Neural progenitor cell (in vitro differentiated cells): ENCODE results near the gene CD55. TPM values are rescaled to one million over a fixed set of nuclear protein-coding genes. Genes with fewer than 3 reads are reported as not detected.

ENCODE experiments used
- DNase-seq: peaks from one replicate; pipeline ENCODE4 v3.0.0-alpha.2; 2016; ENCODE audit warnings: low spot score
- H2AFZ ChIP-seq: fragments of 200-600 bp; sonication (generic); replicated peaks from 2 replicates; pipeline ENCODE4 v1.6.1; 2016; ENCODE audit warnings: antibody characterized with exemption
- H3F3A ChIP-seq: fragments of 200-600 bp; sonication (generic); 2 replicates; pipeline ENCODE4 v1.6.1; 2016; ENCODE audit warnings: antibody characterized with exemption, low read depth
- H3K27ac ChIP-seq: fragments of 200-600 bp; sonication (generic); 2 replicates; pipeline ENCODE4 v1.5.1; 2016; ENCODE audit warnings: mild to moderate bottlenecking
- H3K27me3 ChIP-seq: fragments of 200-600 bp; sonication (generic); 2 replicates; pipeline ENCODE4 v1.6.1; 2016; ENCODE audit warnings: mild to moderate bottlenecking, moderate library complexity
- H3K36me3 ChIP-seq: fragments of 200-600 bp; sonication (generic); 2 replicates; pipeline ENCODE4 v1.5.1; 2016
- H3K4me1 ChIP-seq: fragments of 200-600 bp; sonication (generic); 2 replicates; pipeline ENCODE4 v1.6.1; 2016; ENCODE audit warnings: mixed run types
- H3K4me2 ChIP-seq: fragments of 200-600 bp; sonication (generic); 2 replicates; pipeline ENCODE4 v1.6.1; 2016
- H3K4me3 ChIP-seq: fragments of 200-600 bp; sonication (generic); 2 replicates; pipeline ENCODE4 v1.5.1; 2016
- H3K79me2 ChIP-seq: fragments of 200-600 bp; sonication (generic); 2 replicates; pipeline ENCODE4 v1.6.1; 2016; ENCODE audit warnings: low read depth
- H3K9ac ChIP-seq: fragments of 200-600 bp; sonication (generic); 2 replicates; pipeline ENCODE4 v1.6.1; 2016
- H3K9me3 ChIP-seq: fragments of 200-600 bp; sonication (generic); 2 replicates; pipeline ENCODE4 v1.5.1; 2016; ENCODE audit warnings: low read depth
- H4K20me1 ChIP-seq: fragments of 200-600 bp; sonication (generic); 2 replicates; pipeline ENCODE4 v1.6.1; 2016; ENCODE audit warnings: low read depth
- H3K27ac Mint-ChIP-seq: 3 replicates; pipeline ENCODE4 v1.8.0; 2021; ENCODE audit warnings: mixed read lengths
- H3K27me3 Mint-ChIP-seq: 2 replicates; pipeline ENCODE4 v1.8.0; 2022; ENCODE audit warnings: low read depth, mild to moderate bottlenecking, inconsistent platforms, moderate library complexity, mixed read lengths; ENCODE audit not compliant: insufficient read depth
- H3K36me3 Mint-ChIP-seq: 3 replicates; pipeline ENCODE4 v1.8.0; 2021; ENCODE audit warnings: mixed read lengths
- H3K4me1 Mint-ChIP-seq: 3 replicates; pipeline ENCODE4 v1.8.0; 2021; ENCODE audit warnings: mixed read lengths
- H3K4me3 Mint-ChIP-seq: 3 replicates; pipeline ENCODE4 v1.8.0; 2021; ENCODE audit warnings: mild to moderate bottlenecking, moderate library complexity, mixed read lengths
- H3K9me3 Mint-ChIP-seq: 3 replicates; pipeline ENCODE4 v1.8.0; 2020; ENCODE audit warnings: mixed read lengths
- EZH2 ChIP-seq: fragments of 200-600 bp; sonication (generic); IDR thresholded peaks from 2 replicates; pipeline ENCODE4 v1.6.1; 2017; ENCODE audit warnings: antibody characterized with exemption, mild to moderate bottlenecking, moderate library complexity
- EZH2phosphoT487 ChIP-seq: fragments of 200-600 bp; sonication (generic); IDR thresholded peaks from 2 replicates; pipeline ENCODE4 v1.6.1; 2017; ENCODE audit warnings: antibody characterized with exemption
- total RNA-seq: library from RNA; depleted of rRNA; stranded (reverse); fragments of >200 nt; gene quantifications from 2 replicates; pipeline ENCODE4 v1.2.3, GENCODE V29; 2015; ENCODE audit warnings: low replicate concordance
- TF ChIP-seq, protein P1 (sequence below): fragments of 200-600 bp; sonication (generic); IDR thresholded peaks from 2 replicates; pipeline ENCODE4 v1.5.1; 2017; ENCODE audit warnings: antibody characterized with exemption, mild to moderate bottlenecking

The CD55 gene
- total RNA-seq, 1 donor from 2014 or later: 11.5 TPM

DNA sequence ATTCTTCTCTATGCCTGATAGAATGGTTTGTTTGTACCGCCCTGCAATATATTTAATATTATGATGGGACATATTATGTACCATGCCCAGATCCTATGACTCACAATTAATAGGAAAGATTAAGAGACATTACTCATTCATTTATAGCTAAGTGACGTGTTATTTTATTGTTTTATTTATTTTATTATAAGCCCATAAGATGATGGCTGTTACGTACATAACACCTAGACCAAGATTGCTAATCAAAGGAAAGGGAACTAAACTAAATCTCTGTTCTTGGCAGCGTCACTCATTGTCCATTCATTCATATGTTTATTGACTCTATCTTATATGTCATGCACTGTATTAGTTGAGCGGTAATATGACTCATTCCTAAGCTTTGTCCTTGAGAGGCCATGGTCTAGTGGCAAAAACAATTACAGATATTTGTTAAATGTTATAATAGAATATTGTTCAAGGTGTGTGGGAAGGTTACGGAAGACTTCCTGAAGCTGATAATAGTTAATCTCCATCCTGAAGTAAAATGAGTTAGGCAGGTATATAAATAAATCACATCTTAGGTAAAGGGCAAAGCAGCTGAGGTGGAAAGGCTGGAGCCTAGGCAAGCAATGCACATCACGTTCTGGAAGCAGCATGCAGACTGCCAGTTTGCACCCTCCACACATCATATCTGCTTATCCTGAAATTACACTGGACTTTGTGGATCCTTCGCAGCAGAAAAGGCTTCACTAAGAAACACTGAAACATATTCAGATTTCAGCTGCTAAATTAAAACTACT, 16.6 kb upstream of the CD55 start:
- Mint-ChIP-seq H3K36me3 (no peaks in the 10 kb centered on the region), H3K9me3 (no peaks in the 10 kb centered on the region), H3K4me1 (no peaks in the 10 kb centered on the region), H3K4me3 (no peak overlapping the region), H3K27ac (no peak overlapping the region), H3K27me3 (no peaks in the 10 kb centered on the region)
- no peak overlapping the region for H2AFZ ChIP-seq
- DNase-seq: no peak
- H3K36me3 ChIP-seq: no peaks in the 10 kb centered on the region
- H3K27ac ChIP-seq: no peak overlapping the region
- no peaks in the 10 kb centered on the region for H4K20me1 ChIP-seq
- no peaks in the 10 kb centered on the region for H3K27me3 ChIP-seq
- no peak overlapping the region for H3K9ac ChIP-seq
- H3K4me3 ChIP-seq: no peak overlapping the region
- H3K4me2 ChIP-seq: no peak overlapping the region
- H3K4me1 ChIP-seq: peaks cover 6% of the 10 kb centered on the region
- H3F3A ChIP-seq: no peaks in the 10 kb centered on the region
- no peaks in the 10 kb centered on the region for H3K9me3 ChIP-seq
- no peak for TF ChIP-seq EZH2
- TF ChIP-seq, protein P1, sequence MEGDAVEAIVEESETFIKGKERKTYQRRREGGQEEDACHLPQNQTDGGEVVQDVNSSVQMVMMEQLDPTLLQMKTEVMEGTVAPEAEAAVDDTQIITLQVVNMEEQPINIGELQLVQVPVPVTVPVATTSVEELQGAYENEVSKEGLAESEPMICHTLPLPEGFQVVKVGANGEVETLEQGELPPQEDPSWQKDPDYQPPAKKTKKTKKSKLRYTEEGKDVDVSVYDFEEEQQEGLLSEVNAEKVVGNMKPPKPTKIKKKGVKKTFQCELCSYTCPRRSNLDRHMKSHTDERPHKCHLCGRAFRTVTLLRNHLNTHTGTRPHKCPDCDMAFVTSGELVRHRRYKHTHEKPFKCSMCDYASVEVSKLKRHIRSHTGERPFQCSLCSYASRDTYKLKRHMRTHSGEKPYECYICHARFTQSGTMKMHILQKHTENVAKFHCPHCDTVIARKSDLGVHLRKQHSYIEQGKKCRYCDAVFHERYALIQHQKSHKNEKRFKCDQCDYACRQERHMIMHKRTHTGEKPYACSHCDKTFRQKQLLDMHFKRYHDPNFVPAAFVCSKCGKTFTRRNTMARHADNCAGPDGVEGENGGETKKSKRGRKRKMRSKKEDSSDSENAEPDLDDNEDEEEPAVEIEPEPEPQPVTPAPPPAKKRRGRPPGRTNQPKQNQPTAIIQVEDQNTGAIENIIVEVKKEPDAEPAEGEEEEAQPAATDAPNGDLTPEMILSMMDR: no peak
- TF ChIP-seq EZH2phosphoT487: no peak
- H3K79me2 ChIP-seq: no peaks in the 10 kb centered on the region

DNA sequence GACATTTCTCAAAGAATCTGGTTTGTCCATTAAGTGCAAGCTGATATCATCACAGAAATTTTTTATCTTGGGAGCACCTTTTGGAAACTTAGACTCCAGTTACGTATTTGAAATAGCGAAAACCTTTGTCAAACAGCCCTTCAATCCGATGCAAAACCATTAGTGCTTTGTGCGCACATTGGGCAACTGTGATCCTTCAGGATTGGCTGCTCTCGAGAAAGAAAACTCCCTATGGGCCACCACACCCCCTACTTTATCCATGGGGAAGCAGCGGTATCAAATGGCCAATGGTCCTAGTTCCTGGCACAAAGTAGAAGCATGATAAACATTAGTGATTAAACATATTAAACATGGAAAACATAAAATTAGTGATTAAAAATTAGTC, 16.0 kb upstream of the CD55 start:
- H2AFZ ChIP-seq: no peak overlapping the region
- peaks cover 6% of the 10 kb centered on the region for H3K4me1 ChIP-seq
- TF ChIP-seq EZH2: no peak
- TF ChIP-seq EZH2phosphoT487: no peak
- TF ChIP-seq, protein P1: no peak

DNA sequence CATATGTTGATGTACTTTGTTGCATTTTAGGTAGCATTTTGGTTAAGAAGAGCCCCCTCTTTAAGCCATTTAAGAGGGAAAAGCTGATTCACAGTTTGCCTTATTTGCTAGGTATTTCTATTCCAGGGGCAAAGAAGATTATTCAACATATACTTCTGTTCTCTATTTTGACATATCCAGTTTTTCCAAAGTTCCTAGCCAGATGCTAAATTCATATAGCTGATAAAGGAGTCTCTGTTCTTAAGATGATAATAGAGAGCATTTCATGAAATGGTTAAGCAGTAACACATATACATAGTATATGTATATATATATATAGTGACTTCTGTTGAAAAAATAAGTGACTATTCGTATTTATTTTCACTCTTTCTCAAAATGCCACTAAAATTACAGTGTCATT, 15.5 kb upstream of the CD55 start:
- no peaks in the 10 kb centered on the region for H3K9me3 Mint-ChIP-seq
- no peak overlapping the region for H3K27ac ChIP-seq
- H3K27me3 ChIP-seq: no peaks in the 10 kb centered on the region
- no peak overlapping the region for H3K4me3 ChIP-seq
- H3K27me3 Mint-ChIP-seq: no peaks in the 10 kb centered on the region
- H3K36me3 ChIP-seq: no peaks in the 10 kb centered on the region
- no peak for DNase-seq
- H3K4me1 Mint-ChIP-seq: no peaks in the 10 kb centered on the region
- no peaks in the 10 kb centered on the region for H3K36me3 Mint-ChIP-seq
- H3K4me2 ChIP-seq: no peak overlapping the region
- no peak overlapping the region for H2AFZ ChIP-seq
- no peak overlapping the region for H3K27ac Mint-ChIP-seq
- H3K79me2 ChIP-seq: no peaks in the 10 kb centered on the region
- H3K9ac ChIP-seq: no peak overlapping the region
- H3K9me3 ChIP-seq: no peaks in the 10 kb centered on the region
- H3F3A ChIP-seq: no peaks in the 10 kb centered on the region
- no peaks in the 10 kb centered on the region for H4K20me1 ChIP-seq
- no peak overlapping the region for H3K4me3 Mint-ChIP-seq
- H3K4me1 ChIP-seq: peaks cover 6% of the 10 kb centered on the region
- TF ChIP-seq EZH2phosphoT487 (no peak), EZH2 (no peak)
- TF ChIP-seq, protein P1: no peak

More for the DNA sequence above, 16.0 kb upstream of the CD55 start:
- no peak overlapping the region for H3K27ac Mint-ChIP-seq
- no peak overlapping the region for H3K27ac ChIP-seq
- no peaks in the 10 kb centered on the region for H3K36me3 ChIP-seq
- H3K4me1 Mint-ChIP-seq: no peaks in the 10 kb centered on the region
- H3K27me3 Mint-ChIP-seq: no peaks in the 10 kb centered on the region
- H3F3A ChIP-seq: no peaks in the 10 kb centered on the region
- H3K4me3 Mint-ChIP-seq: no peak overlapping the region
- no peaks in the 10 kb centered on the region for H3K9me3 Mint-ChIP-seq
- no peaks in the 10 kb centered on the region for H3K9me3 ChIP-seq
- H3K4me2 ChIP-seq: no peak overlapping the region
- DNase-seq: no peak
- H3K9ac ChIP-seq: no peak overlapping the region
- no peaks in the 10 kb centered on the region for H3K36me3 Mint-ChIP-seq
- no peak overlapping the region for H3K4me3 ChIP-seq
- H3K27me3 ChIP-seq: no peaks in the 10 kb centered on the region
- H4K20me1 ChIP-seq: no peaks in the 10 kb centered on the region
- H3K79me2 ChIP-seq: no peaks in the 10 kb centered on the region
